GM21515 (cell line): Measurements from ENCODE around the gene MGST3.
A peak's percentile ranks its signal among the peaks of the same experiment; 100 is the strongest.
"Not testable (repeated sequence)": the region's sequence is repeated elsewhere in the genome, so short reads cannot be mapped to it uniquely, and the experiment has no call there.

Source experiments
- ATAC-seq: cut with Tn5 transposase; IDR thresholded peaks from one replicate; pipeline ENCODE4 v1.9.1; 2021; ENCODE audit not compliant: unreplicated experiment

The MGST3 gene

GRCh38 chr1:165630629-165631341 is at the start of gene MGST3:
Gene MGST3, plus strand, starts transcription at chr1:165631234. Its CDS starts 18,614 bp downstream, at chr1:165649848.
- ATAC-seq: peak; percentile 89

GRCh38 chr1:165581926-165582325 is 49.1 kb upstream of the MGST3 start:
- ATAC-seq: no peak

GRCh38 chr1:165586398-165586797 is 44.6 kb upstream of the MGST3 start:
- ATAC-seq: no peak

GRCh38 chr1:165591391-165591790 is 39.6 kb upstream of the MGST3 start:
- ATAC-seq: not testable (repeated sequence)

- ATAC-seq: no peak
Measured at GRCh38 chr1:165592945-165593823, 37.9 kb upstream of the MGST3 start.

GRCh38 chr1:165595246-165595938 is 35.6 kb upstream of the MGST3 start:
- ATAC-seq: no peak

- ATAC-seq: peak; percentile 98
Measured at GRCh38 chr1:165597883-165598675, 33.0 kb upstream of the MGST3 start.

GRCh38 chr1:165598676-165599059 is 32.4 kb upstream of the MGST3 start:
- ATAC-seq: no peak

GRCh38 chr1:165600793-165601192 is 30.2 kb upstream of the MGST3 start:
- ATAC-seq: no peak

- no peak for ATAC-seq
Measured at GRCh38 chr1:165603810-165604209, 27.2 kb upstream of the MGST3 start.

GRCh38 chr1:165605246-165605645 is 25.8 kb upstream of the MGST3 start:
- no peak for ATAC-seq

- not testable (repeated sequence) for ATAC-seq
Measured at GRCh38 chr1:165606676-165607075, 24.4 kb upstream of the MGST3 start.

- no peak for ATAC-seq
Measured at GRCh38 chr1:165610866-165611265, 20.2 kb upstream of the MGST3 start.

GRCh38 chr1:165612062-165612461 is 19.0 kb upstream of the MGST3 start:
- no peak for ATAC-seq

GRCh38 chr1:165616054-165616612 is 14.9 kb upstream of the MGST3 start:
- ATAC-seq: no peak

- ATAC-seq: no peak
Measured at GRCh38 chr1:165616987-165617546, 14.0 kb upstream of the MGST3 start.

GRCh38 chr1:165619647-165620151 is 11.3 kb upstream of the MGST3 start:
- no peak for ATAC-seq

- no peak for ATAC-seq
Measured at GRCh38 chr1:165623624-165624023, 7.4 kb upstream of the MGST3 start.

GRCh38 chr1:165624441-165624840 is 6.6 kb upstream of the MGST3 start:
- no peak for ATAC-seq
